HG03097 (cell line): ENCODE results near the gene VPS18.

Experiments used
- ATAC-seq: cut with Tn5 transposase; IDR thresholded peaks from one replicate; pipeline ENCODE4 v1.9.1; 2021; ENCODE audit not compliant: unreplicated experiment, low FRiP score

The VPS18 gene

GRCh38 chr15:40899536-40900207 is 5.4 kb downstream of the VPS18 start:
- ATAC-seq, result no peak

- no peak for ATAC-seq
Measured at GRCh38 chr15:40900256-40901052, 6.2 kb downstream of the VPS18 start.

- no peak for ATAC-seq
Measured at GRCh38 chr15:40901053-40901443, 6.8 kb downstream of the VPS18 start.

GRCh38 chr15:40902605-40903561 is 8.6 kb downstream of the VPS18 start:
- ATAC-seq, result no peak

GRCh38 chr15:40904552-40905201 is 10.4 kb downstream of the VPS18 start:
- ATAC-seq, result no peak

- peak; percentile 61 for ATAC-seq
Measured at GRCh38 chr15:40906091-40906990, 12.1 kb downstream of the VPS18 start.

GRCh38 chr15:40906991-40907802 is 12.9 kb downstream of the VPS18 start:
- ATAC-seq, result no peak

GRCh38 chr15:40908095-40908494 is 13.8 kb downstream of the VPS18 start:
- no peak for ATAC-seq

GRCh38 chr15:40909662-40910630 is 15.7 kb downstream of the VPS18 start:
- ATAC-seq, result no peak

- ATAC-seq, result no peak
Measured at GRCh38 chr15:40911141-40911540, 16.9 kb downstream of the VPS18 start.

- no peak for ATAC-seq
Measured at GRCh38 chr15:40911693-40912092, 17.4 kb downstream of the VPS18 start.

GRCh38 chr15:40912478-40912877 is 18.2 kb downstream of the VPS18 start:
- ATAC-seq, result no peak

GRCh38 chr15:40914013-40914412 is 19.8 kb downstream of the VPS18 start:
- ATAC-seq, result no peak

- ATAC-seq, result no peak
Measured at GRCh38 chr15:40914486-40914885, 20.2 kb downstream of the VPS18 start.

- ATAC-seq, result no peak
Measured at GRCh38 chr15:40915116-40915661, 20.9 kb downstream of the VPS18 start.

GRCh38 chr15:40915679-40916078 is 21.4 kb downstream of the VPS18 start:
- ATAC-seq, result no peak

- ATAC-seq, result no peak
Measured at GRCh38 chr15:40917585-40917984, 23.3 kb downstream of the VPS18 start.
